ENCODE results near the gene DMRTB1. TPM values are rescaled to one million over a fixed set of nuclear protein-coding genes. Genes with fewer than 3 reads are reported as not detected.

Gene DMRTB1
- total and polyA plus RNA-seq, 2 of the 4 experiments (the other 2 are of a cell fraction), result not detected

DNA sequence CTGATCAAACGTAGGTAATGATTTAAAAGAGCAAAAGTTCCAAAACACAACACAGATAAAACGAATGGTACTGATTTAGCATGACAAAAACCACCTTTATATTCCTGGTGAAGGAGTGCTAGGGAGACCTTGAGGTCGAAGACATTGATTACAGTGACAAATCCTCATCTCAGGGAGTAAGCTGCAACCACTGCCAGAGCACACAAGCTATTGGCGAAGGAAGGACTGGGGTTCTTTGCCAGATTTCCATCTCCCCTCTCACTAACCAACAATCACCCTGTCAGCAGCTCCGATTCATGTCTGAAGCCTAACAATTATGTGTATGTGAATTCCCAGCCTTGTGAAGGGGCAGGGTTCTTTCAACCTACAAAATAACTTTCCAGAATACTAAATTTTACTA, 40.2 kb upstream of the DMRTB1 start:
- ATAC-seq (ENCODE audit: low read depth) (no peak), DNase-seq (no peak)
- Histone ChIP-seq H3K23ac (ENCODE audit: low read depth, low read length) (no peak overlapping the region), H4K8ac (ENCODE audit: low read depth in 2 of 2, low read length in 2 of 2) (no peak overlapping the region), H3K36me3 (ENCODE audit: control insufficient read depth, insufficient read depth, low read length) (no peaks in the 10 kb centered on the region), H4K5ac (ENCODE audit: low read depth, low read length) (no peak overlapping the region), H2BK120ac (ENCODE audit: low read depth, low read length) (no peak overlapping the region), H3K18ac (ENCODE audit: low read depth, low read length) (no peak overlapping the region), H2AK5ac (ENCODE audit: low read depth, low read length) (no peak overlapping the region), H3K4me1 (ENCODE audit: control insufficient read depth, insufficient read depth, low read length) (peaks cover under 1% of the 10 kb centered on the region), H3K27ac (ENCODE audit: insufficient read depth, low read length) (no peak overlapping the region), H2BK15ac (ENCODE audit: low read depth, low read length) (no peak overlapping the region), H2BK5ac (ENCODE audit: low read depth, low read length, poor library complexity, severe bottlenecking) (no peak overlapping the region), H3K56ac (ENCODE audit: extremely low read depth, insufficient read depth, low read length) (no peak overlapping the region), H4K20me1 (ENCODE audit: insufficient read depth, low read length) (0 out of 2 replicates have a peak, but pooled peaks cover under 1% of the 10 kb centered on the region), H2BK20ac (ENCODE audit: low read depth, low read length) (no peak overlapping the region), H3K9me1 (ENCODE audit: insufficient read depth, low read length) (0 out of 2 replicates have a peak, but pooled peaks cover 7% of the 10 kb centered on the region), H3K4me3 (ENCODE audit: insufficient read depth, low read depth, low read length) (no peak overlapping the region), H2AK9ac (replicated peaks; ENCODE audit: low read depth, low read length, poor library complexity) (no peak overlapping the region), H3K4ac (ENCODE audit: low read depth, low read length) (no peak overlapping the region), H4K91ac (ENCODE audit: insufficient read depth, low read depth, low read length) (no peak overlapping the region), H3K4me2 (ENCODE audit: low read depth, low read length) (no peak overlapping the region), H3K14ac (replicated peaks; ENCODE audit: low read depth, low read length) (no peak overlapping the region), H3K9me3 (ENCODE audit: control insufficient read depth, insufficient read depth, low read length) (peaks cover 4% of the 10 kb centered on the region), H2AFZ (replicated peaks; ENCODE audit: low read length, poor library complexity) (no peak overlapping the region), H3K27me3 (ENCODE audit: control insufficient read depth, insufficient read depth, low read length) (peaks cover 42% of the 10 kb centered on the region), H3K79me1 (ENCODE audit: low read depth in 1 of 2, low read length in 2 of 2) (no peaks in the 10 kb centered on the region), H3K9ac (ENCODE audit: low read depth, low read length) (no peak overlapping the region)
- ChIA-PET CTCF (no interaction called here), POLR2A (ENCODE audit: unreplicated experiment) (no interaction called here)
- TF ChIP-seq SMC3 (IDR thresholded peaks at IDR 0.05; ENCODE audit: low read depth, low read length) (no peak), FOS (IDR thresholded peaks at IDR 0.05; ENCODE audit: low read depth, low read length) (no peak), NFE2L2 (IDR thresholded peaks at IDR 0.05; ENCODE audit: low read depth, low read length) (no peak), POLR2A (IDR thresholded peaks at IDR 0.05; ENCODE audit: low read depth, low read length) (no peak), RFX5 (IDR thresholded peaks at IDR 0.05; ENCODE audit: low read depth, low read length) (no peak), MXI1 (IDR thresholded peaks at IDR 0.05; ENCODE audit: borderline replicate concordance, low read depth, low read length) (no peak), BHLHE40 (IDR thresholded peaks at IDR 0.05; ENCODE audit: low read depth, low read length) (no peak)
- TF ChIP-seq, protein P1, sequence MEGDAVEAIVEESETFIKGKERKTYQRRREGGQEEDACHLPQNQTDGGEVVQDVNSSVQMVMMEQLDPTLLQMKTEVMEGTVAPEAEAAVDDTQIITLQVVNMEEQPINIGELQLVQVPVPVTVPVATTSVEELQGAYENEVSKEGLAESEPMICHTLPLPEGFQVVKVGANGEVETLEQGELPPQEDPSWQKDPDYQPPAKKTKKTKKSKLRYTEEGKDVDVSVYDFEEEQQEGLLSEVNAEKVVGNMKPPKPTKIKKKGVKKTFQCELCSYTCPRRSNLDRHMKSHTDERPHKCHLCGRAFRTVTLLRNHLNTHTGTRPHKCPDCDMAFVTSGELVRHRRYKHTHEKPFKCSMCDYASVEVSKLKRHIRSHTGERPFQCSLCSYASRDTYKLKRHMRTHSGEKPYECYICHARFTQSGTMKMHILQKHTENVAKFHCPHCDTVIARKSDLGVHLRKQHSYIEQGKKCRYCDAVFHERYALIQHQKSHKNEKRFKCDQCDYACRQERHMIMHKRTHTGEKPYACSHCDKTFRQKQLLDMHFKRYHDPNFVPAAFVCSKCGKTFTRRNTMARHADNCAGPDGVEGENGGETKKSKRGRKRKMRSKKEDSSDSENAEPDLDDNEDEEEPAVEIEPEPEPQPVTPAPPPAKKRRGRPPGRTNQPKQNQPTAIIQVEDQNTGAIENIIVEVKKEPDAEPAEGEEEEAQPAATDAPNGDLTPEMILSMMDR (conservative IDR thresholded peaks at IDR 0.05; ENCODE audit: low read depth, low read length), result no peak
- dilution Hi-C loops (cut with HindIII; ENCODE audit: low sequenced_read_pairs, unreplicated experiment), result no loop called here
- no TSS peak for BruUV-seq (replicated peaks)
- WGBS, 2 experiments (ENCODE audit: extremely low coverage in 2 of 2, insufficient read length in 1 of 2), result no CpG with 5 or more reads among the region's 5 CpGs
- intact Hi-C loops (cut with micrococcal nuclease), result no loop called here
- in situ Hi-C loops (cut with MboI; ENCODE audit: low sequenced_read_pairs), result no loop called here
